Measurements from ENCODE around the gene KLRF1. TPM values are rescaled to one million over a fixed set of nuclear protein-coding genes. Genes with fewer than 3 reads are reported as not detected.

Gene KLRF1
- total RNA-seq, 1 donor from 2014 or later, result not detected

- Histone ChIP-seq H3K36me3 (ENCODE audit: insufficient read depth, low read length) (no peaks in the 10 kb centered on the region), H3K4me2 (ENCODE audit: low read length) (no peak overlapping the region), H3K9ac (ENCODE audit: low read length) (no peak overlapping the region), H3K4me1 (ENCODE audit: insufficient read depth, low read length) (no peaks in the 10 kb centered on the region), H4K20me1 (ENCODE audit: insufficient read depth, low read length) (no peaks in the 10 kb centered on the region), H3K4me3 (ENCODE audit: insufficient read depth, low read depth, low read length) (no peak overlapping the region), H3K27ac (ENCODE audit: low read depth, low read length) (no peak overlapping the region), H3K27me3 (ENCODE audit: insufficient read depth, low read length) (no peaks in the 10 kb centered on the region), H3K9me3 (ENCODE audit: insufficient read depth, low read depth, low read length) (no peaks in the 10 kb centered on the region), H3K79me2 (ENCODE audit: insufficient read depth, low read length) (no peaks in the 10 kb centered on the region), H2AFZ (ENCODE audit: low read depth, low read length) (no peak overlapping the region)
- FAIRE-seq, result no peak
- no peak overlapping the region for H3K27ac Mint-ChIP-seq (ENCODE audit: unreplicated experiment)
- H3K4me1 Mint-ChIP-seq (ENCODE audit: low read depth, unreplicated experiment), result no peaks in the 10 kb centered on the region
- TF ChIP-seq, protein P1, sequence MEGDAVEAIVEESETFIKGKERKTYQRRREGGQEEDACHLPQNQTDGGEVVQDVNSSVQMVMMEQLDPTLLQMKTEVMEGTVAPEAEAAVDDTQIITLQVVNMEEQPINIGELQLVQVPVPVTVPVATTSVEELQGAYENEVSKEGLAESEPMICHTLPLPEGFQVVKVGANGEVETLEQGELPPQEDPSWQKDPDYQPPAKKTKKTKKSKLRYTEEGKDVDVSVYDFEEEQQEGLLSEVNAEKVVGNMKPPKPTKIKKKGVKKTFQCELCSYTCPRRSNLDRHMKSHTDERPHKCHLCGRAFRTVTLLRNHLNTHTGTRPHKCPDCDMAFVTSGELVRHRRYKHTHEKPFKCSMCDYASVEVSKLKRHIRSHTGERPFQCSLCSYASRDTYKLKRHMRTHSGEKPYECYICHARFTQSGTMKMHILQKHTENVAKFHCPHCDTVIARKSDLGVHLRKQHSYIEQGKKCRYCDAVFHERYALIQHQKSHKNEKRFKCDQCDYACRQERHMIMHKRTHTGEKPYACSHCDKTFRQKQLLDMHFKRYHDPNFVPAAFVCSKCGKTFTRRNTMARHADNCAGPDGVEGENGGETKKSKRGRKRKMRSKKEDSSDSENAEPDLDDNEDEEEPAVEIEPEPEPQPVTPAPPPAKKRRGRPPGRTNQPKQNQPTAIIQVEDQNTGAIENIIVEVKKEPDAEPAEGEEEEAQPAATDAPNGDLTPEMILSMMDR (IDR thresholded peaks at IDR 0.05; ENCODE audit: insufficient read depth, low read depth, low read length), result no peak
- no peak for TF ChIP-seq EZH2 (IDR thresholded peaks at IDR 0.05; ENCODE audit: insufficient read depth, low read length)
- peaks cover 3% of the 10 kb centered on the region for H3K9me3 Mint-ChIP-seq (ENCODE audit: unreplicated experiment)
- DNase-seq (ENCODE audit: low read depth), result no peak
- no peaks in the 10 kb centered on the region for H3K36me3 Mint-ChIP-seq (ENCODE audit: low read depth, unreplicated experiment)
- no peaks in the 10 kb centered on the region for H3K27me3 Mint-ChIP-seq (ENCODE audit: low read depth, unreplicated experiment)
- H3K4me3 Mint-ChIP-seq (ENCODE audit: unreplicated experiment), result no peak overlapping the region
Observed at GRCh38 chr12:9820281-9820930, 6.9 kb upstream of the KLRF1 start.

DNA sequence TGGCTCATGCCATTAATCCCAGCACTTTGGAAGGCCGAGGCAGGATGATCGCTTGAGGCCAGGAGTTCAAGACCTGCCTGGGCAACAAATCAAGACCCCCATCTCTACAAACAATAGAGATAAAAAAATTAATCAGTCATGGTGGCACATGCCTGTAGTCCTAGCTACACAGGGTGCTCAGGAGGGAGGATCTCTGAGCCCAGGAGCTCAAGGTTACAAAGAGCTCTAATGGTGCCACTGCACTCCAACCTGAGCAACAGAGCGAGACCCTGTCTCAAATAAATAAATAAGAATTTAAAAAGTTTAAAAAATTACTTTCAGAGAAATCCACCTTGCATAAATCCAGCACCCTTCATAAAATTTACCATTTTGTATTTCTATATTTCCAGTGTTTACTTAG, 2.2 kb downstream of the KLRF1 start:
- no peak overlapping the region for H3K27ac ChIP-seq (ENCODE audit: low read depth, low read length)
- H3K4me1 ChIP-seq (ENCODE audit: insufficient read depth, low read length), result no peaks in the 10 kb centered on the region
- DNase-seq (ENCODE audit: low read depth), result no peak
- H3K36me3 ChIP-seq (ENCODE audit: insufficient read depth, low read length), result no peaks in the 10 kb centered on the region
- TF ChIP-seq, protein P1 (IDR thresholded peaks at IDR 0.05; ENCODE audit: insufficient read depth, low read depth, low read length), result no peak
- no peak for TF ChIP-seq EZH2 (IDR thresholded peaks at IDR 0.05; ENCODE audit: insufficient read depth, low read length)
- no peak overlapping the region for H2AFZ ChIP-seq (ENCODE audit: low read depth, low read length)
- H3K79me2 ChIP-seq (ENCODE audit: insufficient read depth, low read length), result no peaks in the 10 kb centered on the region
- no peak overlapping the region for H3K9ac ChIP-seq (ENCODE audit: low read length)
- Mint-ChIP-seq H3K9me3 (ENCODE audit: unreplicated experiment) (no peaks in the 10 kb centered on the region), H3K27ac (ENCODE audit: unreplicated experiment) (no peak overlapping the region), H3K27me3 (ENCODE audit: low read depth, unreplicated experiment) (no peaks in the 10 kb centered on the region), H3K4me1 (ENCODE audit: low read depth, unreplicated experiment) (no peaks in the 10 kb centered on the region), H3K4me3 (ENCODE audit: unreplicated experiment) (no peak overlapping the region), H3K36me3 (ENCODE audit: low read depth, unreplicated experiment) (no peaks in the 10 kb centered on the region)
- H3K4me3 ChIP-seq (ENCODE audit: insufficient read depth, low read depth, low read length), result no peak overlapping the region
- H3K4me2 ChIP-seq (ENCODE audit: low read length), result no peak overlapping the region
- H4K20me1 ChIP-seq (ENCODE audit: insufficient read depth, low read length), result no peaks in the 10 kb centered on the region
- no peak for FAIRE-seq
- no peaks in the 10 kb centered on the region for H3K9me3 ChIP-seq (ENCODE audit: insufficient read depth, low read depth, low read length)
- no peaks in the 10 kb centered on the region for H3K27me3 ChIP-seq (ENCODE audit: insufficient read depth, low read length)

- Histone ChIP-seq H4K20me1 (ENCODE audit: insufficient read depth, low read length) (no peaks in the 10 kb centered on the region), H3K27me3 (ENCODE audit: insufficient read depth, low read length) (no peaks in the 10 kb centered on the region), H2AFZ (ENCODE audit: low read depth, low read length) (no peak overlapping the region), H3K4me3 (ENCODE audit: insufficient read depth, low read depth, low read length) (no peak overlapping the region), H3K79me2 (ENCODE audit: insufficient read depth, low read length) (no peaks in the 10 kb centered on the region), H3K4me2 (ENCODE audit: low read length) (no peak overlapping the region), H3K9ac (ENCODE audit: low read length) (no peak overlapping the region), H3K36me3 (ENCODE audit: insufficient read depth, low read length) (no peaks in the 10 kb centered on the region), H3K9me3 (ENCODE audit: insufficient read depth, low read depth, low read length) (no peaks in the 10 kb centered on the region), H3K4me1 (ENCODE audit: insufficient read depth, low read length) (no peaks in the 10 kb centered on the region), H3K27ac (ENCODE audit: low read depth, low read length) (no peak overlapping the region)
- no peak for TF ChIP-seq EZH2 (IDR thresholded peaks at IDR 0.05; ENCODE audit: insufficient read depth, low read length)
- no peaks in the 10 kb centered on the region for H3K36me3 Mint-ChIP-seq (ENCODE audit: low read depth, unreplicated experiment)
- H3K27ac Mint-ChIP-seq (ENCODE audit: unreplicated experiment), result no peak overlapping the region
- no peaks in the 10 kb centered on the region for H3K9me3 Mint-ChIP-seq (ENCODE audit: unreplicated experiment)
- no peaks in the 10 kb centered on the region for H3K27me3 Mint-ChIP-seq (ENCODE audit: low read depth, unreplicated experiment)
- H3K4me3 Mint-ChIP-seq (ENCODE audit: unreplicated experiment), result no peak overlapping the region
- FAIRE-seq (no peak), DNase-seq (ENCODE audit: low read depth) (no peak)
- H3K4me1 Mint-ChIP-seq (ENCODE audit: low read depth, unreplicated experiment), result no peaks in the 10 kb centered on the region
Observed at GRCh38 chr12:9829982-9830381, 2.7 kb downstream of the KLRF1 start.
